Hair follicle dermal papilla cell (primary cell): Measurements from ENCODE around the gene TTK. TPM values are rescaled to one million over a fixed set of nuclear protein-coding genes. Genes with fewer than 3 reads are reported as not detected.

Experiments used
- total RNA-seq: library from RNA; depleted of rRNA; stranded (reverse); fragments of >200 nt; gene quantifications from 2 replicates; pipeline ENCODE4 v1.2.3, GENCODE V29; 2012

Gene TTK
- 1.8 and 2.3 TPM in 2 replicates for total RNA-seq

GRCh38 chr6:80004173-80005072, at the start of gene TTK:
TSS of gene TTK (plus strand) at chr6:80004649. CDS start at chr6:80005844, 1,195 bp downstream.

Other genes with a start within 250 kb of the TTK start
- 5.7 and 7.6 TPM in 2 replicates for gene ELOVL4, start 57.1 kb upstream of the TTK start, total RNA-seq
- 22.2 and 28.2 TPM in 2 replicates for gene BCKDHB, start 102.0 kb downstream of the TTK start, total RNA-seq